ENCODE results near the gene ACACB.
A peak's percentile ranks its signal among the peaks of the same experiment; 100 is the strongest.

The ACACB gene

GRCh38 chr12:109309381-109310246, 193.2 kb downstream of the ACACB start:
- no peak for DNase-seq

GRCh38 chr12:109310247-109311125, 194.1 kb downstream of the ACACB start:
- peak; percentile 33 for DNase-seq

Measured in NCI-H1092 (cell line).